HG03139 (cell line): ENCODE measurements around the gene DRAM2.

ENCODE experiments used
- ATAC-seq: cut with Tn5 transposase; IDR thresholded peaks from one replicate; pipeline ENCODE4 v1.9.1; 2021; ENCODE audit not compliant: unreplicated experiment

Gene DRAM2

GRCh38 chr1:111139956-111140679 lies at the start of gene DRAM2, which contains the start of gene CEPT1:
Gene DRAM2 (minus strand): TSS chr1:111140093. CDS start chr1:111131554, 8,539 bp downstream.
Gene CEPT1 (plus strand): TSS chr1:111140223. CDS start chr1:111147715, 7,492 bp downstream.
- ATAC-seq: peak; percentile 53

- ATAC-seq: no peak
Measured at GRCh38 chr1:111184663-111185062, 44.8 kb upstream of the DRAM2 start.

GRCh38 chr1:111183308-111184069 lies 43.6 kb upstream of the DRAM2 start:
- no peak for ATAC-seq

- ATAC-seq: no peak
Measured at GRCh38 chr1:111182052-111182451, 42.2 kb upstream of the DRAM2 start.

- ATAC-seq: no peak
Measured at GRCh38 chr1:111179968-111180533, 40.2 kb upstream of the DRAM2 start.

- no peak for ATAC-seq
Measured at GRCh38 chr1:111176678-111177077, 36.8 kb upstream of the DRAM2 start.

GRCh38 chr1:111175349-111175748 lies 35.5 kb upstream of the DRAM2 start:
- no peak for ATAC-seq

- no peak for ATAC-seq
Measured at GRCh38 chr1:111174070-111174469, 34.2 kb upstream of the DRAM2 start.

- ATAC-seq: no peak
Measured at GRCh38 chr1:111172463-111172862, 32.6 kb upstream of the DRAM2 start.

GRCh38 chr1:111164151-111164550 lies 24.3 kb upstream of the DRAM2 start:
- no peak for ATAC-seq

- ATAC-seq: no peak
Measured at GRCh38 chr1:111163363-111163762, 23.5 kb upstream of the DRAM2 start.

- ATAC-seq: no peak
Measured at GRCh38 chr1:111162488-111162880, 22.6 kb upstream of the DRAM2 start.

- ATAC-seq: no peak
Measured at GRCh38 chr1:111161843-111162487, 22.1 kb upstream of the DRAM2 start.

GRCh38 chr1:111157431-111157830 lies 17.5 kb upstream of the DRAM2 start:
- no peak for ATAC-seq

- ATAC-seq: no peak
Measured at GRCh38 chr1:111154021-111154999, 14.4 kb upstream of the DRAM2 start.

- ATAC-seq: no peak
Measured at GRCh38 chr1:111151838-111152237, 11.9 kb upstream of the DRAM2 start.

GRCh38 chr1:111148376-111148881 lies 8.5 kb upstream of the DRAM2 start:
- no peak for ATAC-seq

- ATAC-seq: no peak
Measured at GRCh38 chr1:111147948-111148347, 8.1 kb upstream of the DRAM2 start.

GRCh38 chr1:111145963-111146768 lies 6.3 kb upstream of the DRAM2 start:
- no peak for ATAC-seq
